Measurements from ENCODE around the gene WDR87. TPM values are rescaled to one million over a fixed set of nuclear protein-coding genes. Genes with fewer than 3 reads are reported as not detected.
"Not testable (repeated sequence)": the region's sequence is repeated elsewhere in the genome, so short reads cannot be mapped to it uniquely, and the experiment has no call there.

Gene WDR87
- total RNA-seq, 1 donor, result not detected

GRCh38 chr19:37931881-37932655 lies 25.7 kb upstream of the WDR87 start:
- DNase-seq (ENCODE audit: low read depth in 2 of 3, low spot score in 2 of 3), result peak in 2 of 3 donors; percentile 59 to 66

- DNase-seq (ENCODE audit: low read depth in 2 of 3, low spot score in 2 of 3), result no peak
Measured at GRCh38 chr19:37930416-37930815, 24.0 kb upstream of the WDR87 start.

GRCh38 chr19:37929355-37929923 lies 23.0 kb upstream of the WDR87 start:
- no peak for DNase-seq (ENCODE audit: low read depth in 2 of 3, low spot score in 2 of 3)

DNA sequence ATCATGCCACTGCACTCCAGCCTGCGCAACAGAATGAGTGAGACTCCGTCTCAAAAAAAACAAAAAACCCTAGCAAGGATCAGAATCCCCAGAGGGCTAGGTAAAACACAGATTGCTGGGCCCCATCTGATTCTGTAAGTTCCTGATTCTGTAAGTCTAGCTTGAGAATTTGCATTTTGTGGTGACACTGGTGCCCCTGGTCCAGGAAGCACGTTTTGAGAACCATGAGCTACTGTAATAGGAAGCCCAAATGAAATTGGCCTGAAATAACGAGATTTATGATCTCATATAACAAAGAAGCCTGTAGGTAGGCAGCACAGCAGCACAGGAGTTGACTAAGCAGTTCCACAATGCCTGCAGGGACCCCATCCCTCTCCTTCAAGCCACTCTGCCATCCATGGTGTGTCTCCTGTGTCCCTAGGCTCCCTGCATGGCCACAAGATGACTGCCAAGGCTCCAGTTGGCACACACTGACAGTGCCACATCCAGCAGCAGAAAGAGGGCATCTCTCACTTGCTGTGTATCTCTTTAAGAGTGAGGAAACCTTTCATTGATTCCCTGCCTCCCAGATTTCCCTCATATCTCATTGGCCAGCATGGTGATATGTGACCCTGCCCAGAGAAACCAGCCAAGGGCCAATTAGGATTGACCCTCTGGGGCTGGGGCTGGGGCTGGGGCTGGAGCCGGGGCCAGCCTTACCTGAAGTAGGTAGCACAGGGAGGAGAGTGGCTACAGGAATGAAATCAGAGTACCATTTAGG lies 22.3 kb upstream of the WDR87 start:
- DNase-seq (ENCODE audit: low read depth in 2 of 3, low spot score in 2 of 3), result peak in 2 of 3 donors; percentile 67 to 86

- no peak for DNase-seq (ENCODE audit: low read depth in 2 of 3, low spot score in 2 of 3)
Measured at GRCh38 chr19:37926711-37927110, 20.3 kb upstream of the WDR87 start.

DNA sequence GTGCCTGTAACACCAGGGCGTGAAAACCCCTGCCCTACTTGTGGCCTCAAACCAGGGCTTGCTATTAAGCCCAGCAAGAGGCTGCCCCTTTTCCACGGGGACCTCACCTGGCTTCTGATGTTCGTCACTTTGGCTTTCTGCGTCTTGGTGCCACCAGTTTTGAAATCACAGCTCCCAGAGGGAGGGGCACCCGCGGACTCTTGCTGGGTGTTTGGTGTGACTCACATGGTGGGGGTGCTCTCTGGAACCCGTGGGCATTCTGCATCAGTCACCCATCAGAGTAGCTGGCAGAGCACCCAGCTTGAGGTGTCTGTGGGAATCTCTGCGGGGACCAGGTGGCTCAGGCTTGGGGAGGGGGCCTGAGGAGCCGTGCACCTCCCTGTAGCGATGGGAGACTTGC lies 19.9 kb upstream of the WDR87 start:
- no peak for DNase-seq (ENCODE audit: low read depth in 2 of 3, low spot score in 2 of 3)

DNA sequence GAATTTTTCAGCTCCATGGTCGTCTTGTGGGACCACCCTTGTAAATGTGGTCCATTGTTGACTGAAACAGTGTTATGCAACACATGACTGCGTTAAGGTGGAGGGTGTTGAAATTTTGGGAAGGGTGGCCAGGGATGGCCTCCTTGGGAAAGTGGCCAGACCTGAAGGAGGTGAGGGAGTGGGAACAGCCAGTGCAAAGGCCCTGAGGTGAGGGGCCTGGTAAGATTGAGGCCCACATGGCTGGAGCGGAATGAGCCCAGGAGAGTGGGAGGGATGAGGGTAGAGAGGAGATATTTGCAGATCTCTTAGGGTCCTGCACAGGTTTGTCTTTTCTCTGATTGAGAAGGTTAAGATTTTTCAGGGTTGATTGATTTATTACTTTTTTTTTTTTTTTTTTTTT lies 18.8 kb upstream of the WDR87 start:
- DNase-seq (ENCODE audit: low read depth in 2 of 3, low spot score in 2 of 3), result no peak

DNA sequence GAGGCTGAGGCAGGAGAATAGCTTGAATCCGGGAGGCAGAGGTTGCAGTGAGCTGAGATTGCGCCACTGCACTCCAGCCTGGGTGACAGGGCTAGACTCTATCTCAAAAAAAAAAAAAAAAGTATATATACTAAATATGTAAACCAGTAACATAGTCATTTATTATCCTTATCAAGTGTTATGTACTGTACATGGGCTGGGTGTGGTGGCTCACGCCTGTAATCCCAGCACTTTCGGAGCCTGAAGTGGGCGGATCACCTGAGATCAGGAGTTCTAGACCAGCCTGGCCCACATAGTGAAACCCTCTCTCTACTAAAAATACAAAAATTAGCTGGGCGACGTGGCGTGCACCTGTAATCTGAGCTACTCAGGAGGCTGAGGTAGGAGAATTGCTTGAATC lies 18.2 kb upstream of the WDR87 start:
- not testable (repeated sequence) for DNase-seq (ENCODE audit: low read depth in 2 of 3, low spot score in 2 of 3)

GRCh38 chr19:37920591-37921450 lies 14.4 kb upstream of the WDR87 start:
- peak in 1 of 3 donors; percentile 36 for DNase-seq (ENCODE audit: low read depth in 2 of 3, low spot score in 2 of 3)

- DNase-seq (ENCODE audit: low read depth in 2 of 3, low spot score in 2 of 3), result peak in 2 of 3 donors; percentile 40 to 63
Measured at GRCh38 chr19:37914908-37915307, 8.5 kb upstream of the WDR87 start.

DNA sequence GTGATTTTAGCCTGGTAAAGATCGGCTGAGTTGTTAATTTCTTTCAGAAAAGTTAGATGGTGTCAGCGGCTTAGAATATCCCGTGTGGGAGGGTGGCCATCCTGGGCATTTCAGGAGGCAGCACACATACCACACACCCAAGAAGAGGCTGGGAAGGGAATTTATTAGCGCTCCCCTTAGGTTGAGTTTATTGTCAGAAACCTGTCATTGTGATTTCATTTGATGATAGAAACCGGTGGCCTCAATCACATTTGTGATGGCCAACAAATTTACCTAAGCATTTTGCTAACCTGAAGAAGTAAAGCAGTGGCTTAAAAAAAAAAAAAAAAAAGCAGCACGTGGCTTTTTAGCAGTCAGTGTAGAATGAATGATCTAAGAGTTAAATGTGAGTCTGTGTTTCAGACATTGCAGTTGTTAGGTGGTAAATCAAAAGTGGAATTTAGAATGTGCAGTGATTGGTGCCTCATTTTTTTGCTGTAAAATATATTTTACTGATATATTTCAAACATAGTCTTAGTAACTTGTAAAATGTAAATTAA lies 3.3 kb upstream of the WDR87 start:
- DNase-seq (ENCODE audit: low read depth in 2 of 3, low spot score in 2 of 3), result no peak

- no peak for DNase-seq (ENCODE audit: low read depth in 2 of 3, low spot score in 2 of 3)
Measured at GRCh38 chr19:37907735-37908455, 1.5 kb upstream of the WDR87 start.

GRCh38 chr19:37906869-37907734 lies 708 bp upstream of the WDR87 start, which contains the start of gene SIPA1L3:
Gene SIPA1L3, plus strand, starts transcription at chr19:37907208. Its CDS starts 174,358 bp downstream, at chr19:38081566.
- peak; percentile 72 to 97 (median 96) for DNase-seq (ENCODE audit: low read depth in 2 of 3, low spot score in 2 of 3)

DNA sequence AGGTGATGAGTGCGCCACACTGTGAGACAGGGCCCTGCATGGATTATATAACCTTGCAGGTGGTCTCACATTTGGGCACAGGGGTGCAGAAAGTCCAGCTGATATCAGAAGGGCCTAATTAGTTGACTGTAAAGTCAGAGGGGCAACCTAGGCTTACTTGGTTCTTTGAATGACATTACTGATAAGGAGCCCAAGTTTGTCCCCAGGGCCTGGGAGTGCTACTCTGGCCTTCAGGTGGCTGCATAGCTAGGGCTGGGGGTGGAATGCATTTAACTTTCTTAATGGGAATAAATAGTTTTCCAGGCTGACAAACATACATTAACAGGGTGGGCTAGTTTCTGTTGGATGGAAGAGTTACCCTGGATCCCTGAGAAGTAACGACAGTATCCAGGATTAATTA lies 3.3 kb downstream of the WDR87 start:
- DNase-seq (ENCODE audit: low read depth in 2 of 3, low spot score in 2 of 3), result no peak

- peak; percentile 60 to 86 (median 74) for DNase-seq (ENCODE audit: low read depth in 2 of 3, low spot score in 2 of 3)
Measured at GRCh38 chr19:37902668-37903067, 3.7 kb downstream of the WDR87 start.

DNA sequence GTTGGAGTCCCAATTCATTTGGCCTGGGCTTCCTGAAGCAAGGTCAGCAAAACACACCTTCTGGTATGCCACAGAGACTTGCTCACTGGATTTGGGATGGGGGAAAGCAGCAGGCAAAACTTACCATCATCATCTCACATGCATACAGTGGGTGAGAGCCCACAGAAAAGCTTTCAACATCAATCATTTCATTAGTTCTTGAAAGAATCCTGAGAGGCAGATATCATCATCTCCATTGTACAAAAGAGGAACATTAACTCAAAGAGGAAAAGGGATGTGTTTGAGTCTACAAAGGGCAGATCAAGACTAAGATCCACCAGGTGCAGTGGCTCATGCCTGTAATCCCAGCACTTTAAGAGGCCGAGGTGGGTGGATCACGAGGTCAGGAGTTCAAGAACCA lies 6.4 kb downstream of the WDR87 start:
- DNase-seq (ENCODE audit: low read depth in 2 of 3, low spot score in 2 of 3), result no peak

GRCh38 chr19:37899453-37899852 lies 6.9 kb downstream of the WDR87 start:
- no peak for DNase-seq (ENCODE audit: low read depth in 2 of 3, low spot score in 2 of 3)

DNA sequence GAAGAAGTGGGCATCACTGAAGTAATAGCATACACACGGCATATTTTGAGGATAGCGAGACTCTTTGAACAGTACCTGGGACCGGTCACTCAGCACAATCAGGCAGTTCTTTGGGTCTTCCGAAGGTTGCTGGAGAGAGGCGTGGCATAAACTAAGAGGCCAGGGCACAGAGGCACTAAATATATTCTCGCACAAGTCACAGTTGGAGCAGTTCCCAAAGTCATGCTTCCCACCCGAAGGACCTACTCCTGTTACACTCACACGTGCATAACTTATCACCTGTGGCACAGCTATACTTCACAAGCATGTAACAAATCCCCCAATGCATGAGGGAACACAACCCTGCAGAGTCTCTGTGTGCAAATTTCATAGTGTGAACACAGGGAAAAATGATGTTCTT lies 10.2 kb downstream of the WDR87 start:
- no peak for DNase-seq (ENCODE audit: low read depth in 2 of 3, low spot score in 2 of 3)
